ENCODE data around the gene TMCO4. TPM values are rescaled to one million over a fixed set of nuclear protein-coding genes. Genes with fewer than 3 reads are reported as not detected.
A peak's percentile ranks its signal among the peaks of the same experiment; 100 is the strongest.

Gene TMCO4
- total RNA-seq, 2 experiments from 2014 or later = 13.3 to 15.9 TPM

DNA sequence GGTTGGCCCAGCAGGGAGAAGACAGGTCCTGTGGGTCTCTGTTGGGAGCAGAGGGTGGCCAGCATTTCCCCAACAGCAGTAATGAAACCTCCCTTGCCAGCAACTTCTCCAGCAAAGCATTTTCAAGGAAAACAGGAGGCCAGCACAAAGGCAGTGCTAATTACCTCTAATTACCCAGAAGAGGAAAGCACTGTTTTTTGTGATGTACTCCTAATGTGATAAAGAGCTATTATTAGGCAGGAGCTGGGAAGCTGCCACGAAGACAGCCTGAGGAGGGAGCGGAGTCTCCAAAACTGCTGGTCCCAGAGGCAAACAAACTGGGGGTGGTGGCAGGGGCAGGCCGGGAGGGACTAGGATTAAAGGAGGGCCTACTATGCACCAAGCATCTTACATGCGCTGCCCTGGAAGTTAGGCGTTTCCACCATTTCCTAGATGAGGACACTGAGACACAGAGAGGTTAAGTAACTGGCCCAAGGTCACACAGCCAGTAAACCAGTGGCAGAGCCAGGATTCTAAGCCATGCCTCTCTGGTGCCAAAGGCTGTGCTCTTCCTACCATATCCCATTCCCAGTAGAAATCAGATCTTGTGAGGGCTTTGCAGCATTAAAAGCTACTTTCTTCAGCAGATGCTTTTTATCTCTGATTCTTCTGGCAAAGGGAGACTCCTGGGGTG, 110.5 kb downstream of the TMCO4 start:
- peak overlapping the region; percentile 82 for H3K27ac Mint-ChIP-seq
- POLR2A ChIA-PET = no interaction called here

DNA sequence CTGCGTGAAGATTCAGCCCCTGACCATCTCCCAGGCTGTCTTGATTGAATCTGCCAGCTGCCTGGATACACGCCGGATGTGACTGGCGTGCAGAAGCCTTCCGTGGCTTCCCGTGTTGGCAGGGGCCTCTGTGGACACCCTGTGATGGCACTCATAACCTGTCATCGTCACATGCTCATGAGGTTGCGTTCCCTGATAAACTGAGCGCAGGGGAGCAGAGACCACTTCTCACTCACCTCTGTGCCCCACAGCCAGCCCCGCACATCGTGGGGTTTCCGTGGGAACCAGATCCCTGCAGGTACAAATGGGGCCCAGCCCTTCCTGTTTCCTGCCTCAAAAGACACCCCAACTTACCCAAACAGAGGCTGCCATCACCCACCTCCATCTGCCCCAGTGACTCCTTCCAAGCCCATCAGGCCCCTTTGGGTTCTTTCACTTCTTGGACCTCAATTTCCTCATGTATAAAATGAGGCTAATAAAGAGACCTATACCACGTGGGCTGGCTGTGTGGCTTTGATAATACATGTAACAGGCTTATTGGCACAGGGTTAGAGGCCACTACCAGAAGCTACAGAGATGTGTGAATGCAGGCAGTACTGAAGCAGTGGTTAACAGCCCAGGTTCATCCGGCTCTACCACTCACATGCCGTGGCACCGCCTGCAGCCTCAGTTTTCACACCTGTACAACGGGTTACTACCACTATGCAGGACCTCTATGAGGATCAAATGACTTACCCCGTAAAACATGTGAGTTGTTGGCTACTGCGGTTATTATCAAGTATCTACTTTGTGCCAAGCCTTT, 111.5 kb downstream of the TMCO4 start:
- H3K27ac Mint-ChIP-seq = peak overlapping the region; percentile 82

More for the DNA sequence above, 110.5 kb downstream of the TMCO4 start:
- Mint-ChIP-seq H3K4me1 (peaks cover 24% of the 10 kb centered on the region), H3K9me3 (peaks cover 16% of the 10 kb centered on the region), H3K36me3 (ENCODE audit: low read depth) (peaks cover 41% of the 10 kb centered on the region), H3K27me3 (no peaks in the 10 kb centered on the region), H3K4me3 (no peak overlapping the region)
- CTCF ChIA-PET = interaction anchor here (1.1 to 2.7 kb wide), 2 partner anchors 16 to 27 kb away, joined by 4 to 11 read pairs; no protein-coding TSS in a partner anchor
- no peak for DNase-seq

DNA sequence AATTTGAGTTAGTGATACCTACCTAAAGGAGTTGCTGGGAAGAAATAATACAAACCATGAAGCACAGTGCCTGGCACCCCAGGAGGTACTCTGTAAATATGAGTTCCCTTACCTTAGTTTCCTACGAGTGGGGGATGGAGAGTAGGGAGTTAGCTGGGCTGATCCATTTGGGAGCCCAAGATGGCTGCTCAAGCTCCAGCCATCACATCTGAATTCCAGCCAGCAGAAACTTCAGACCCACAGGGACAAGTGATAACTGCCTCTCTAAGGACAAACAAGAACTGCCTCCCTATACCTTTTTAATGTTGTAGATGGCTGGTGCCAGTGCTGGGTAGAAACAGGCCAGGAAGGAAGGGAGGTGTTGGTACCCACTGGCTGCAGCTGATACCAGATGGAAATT, 112.3 kb downstream of the TMCO4 start:
- H3K4me3 Mint-ChIP-seq = no peak overlapping the region
- peaks cover 24% of the 10 kb centered on the region for H3K4me1 Mint-ChIP-seq
- H3K36me3 Mint-ChIP-seq (ENCODE audit: low read depth) = peaks cover 41% of the 10 kb centered on the region
- H3K27me3 Mint-ChIP-seq = no peaks in the 10 kb centered on the region
- DNase-seq = no peak
- peaks cover 16% of the 10 kb centered on the region for H3K9me3 Mint-ChIP-seq
- peak overlapping the region; percentile 82 for H3K27ac Mint-ChIP-seq
- CTCF ChIA-PET = interaction anchor here (0.5 to 1.8 kb wide), 3 partner anchors 10 to 104 kb away, joined by 3 to 7 read pairs (median 4); no protein-coding TSS in a partner anchor
- POLR2A ChIA-PET = no interaction called here

More for the DNA sequence above, 111.5 kb downstream of the TMCO4 start:
- H3K36me3 Mint-ChIP-seq (ENCODE audit: low read depth) = peaks cover 41% of the 10 kb centered on the region
- peaks cover 16% of the 10 kb centered on the region for H3K9me3 Mint-ChIP-seq
- H3K27me3 Mint-ChIP-seq = no peaks in the 10 kb centered on the region
- CTCF ChIA-PET = interaction anchor here (0.5 to 1.8 kb wide), 2 partner anchors 16 to 105 kb away, joined by 4 to 7 read pairs; no protein-coding TSS in a partner anchor
- H3K4me3 Mint-ChIP-seq = no peak overlapping the region
- H3K4me1 Mint-ChIP-seq = peaks cover 24% of the 10 kb centered on the region
- DNase-seq = peak; percentile 34
- POLR2A ChIA-PET = no interaction called here

DNA sequence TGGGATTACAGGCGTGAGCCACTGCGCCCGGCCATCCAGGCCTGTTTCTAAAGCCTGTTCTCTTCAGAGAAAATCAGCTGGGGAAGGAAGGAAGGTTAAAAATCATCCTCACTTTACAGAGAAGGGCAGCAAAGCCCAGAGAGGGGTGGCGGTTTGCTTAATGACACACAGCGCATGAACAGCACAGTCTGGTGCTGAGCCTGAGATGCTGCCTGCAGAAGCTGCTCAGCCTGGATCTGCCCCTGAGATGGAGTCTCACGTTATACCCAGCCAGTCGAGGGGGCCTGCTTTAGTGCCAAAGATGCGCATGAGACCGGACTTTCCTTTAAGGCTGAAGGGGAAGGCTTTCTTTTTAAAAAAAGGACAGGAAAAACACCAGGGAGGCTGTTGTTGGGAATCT, 113.7 kb downstream of the TMCO4 start:
- H3K36me3 Mint-ChIP-seq (ENCODE audit: low read depth) = peaks cover 31% of the 10 kb centered on the region
- H3K9me3 Mint-ChIP-seq = peaks cover 11% of the 10 kb centered on the region
- no peak for DNase-seq
- H3K4me3 Mint-ChIP-seq = no peak overlapping the region
- POLR2A ChIA-PET = no interaction called here
- no peak overlapping the region for H3K27ac Mint-ChIP-seq
- H3K4me1 Mint-ChIP-seq = peaks cover 24% of the 10 kb centered on the region
- no peaks in the 10 kb centered on the region for H3K27me3 Mint-ChIP-seq
- CTCF ChIA-PET = interaction anchor here (0.6 to 1.5 kb wide), 4 partner anchors 8 to 411 kb away, joined by 3 read pairs; no protein-coding TSS in a partner anchor

DNA sequence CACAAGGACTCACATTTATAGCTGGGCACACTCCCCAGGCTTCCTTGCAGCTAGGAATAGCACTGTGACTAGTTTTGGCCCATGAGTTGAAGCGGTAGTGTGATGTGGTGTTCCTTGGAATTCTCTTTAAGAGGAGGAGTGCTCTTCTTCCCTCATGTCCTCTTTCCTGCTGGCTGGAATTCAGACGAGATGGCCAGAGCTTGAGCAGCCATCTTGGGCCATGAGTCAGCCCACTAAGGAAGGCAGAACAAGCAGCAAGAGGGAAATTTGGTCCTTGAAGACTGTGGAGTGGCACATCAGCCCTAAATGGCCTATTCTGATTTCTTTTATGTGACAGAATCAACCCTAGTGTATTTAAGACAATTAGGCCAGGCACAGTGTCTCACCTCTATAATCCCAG, 115.0 kb downstream of the TMCO4 start:
- no peak for DNase-seq
- peaks cover 22% of the 10 kb centered on the region for H3K4me1 Mint-ChIP-seq
- peaks cover 8% of the 10 kb centered on the region for H3K9me3 Mint-ChIP-seq
- ChIA-PET CTCF (interaction anchor here (1.0 to 1.2 kb wide), 2 partner anchors 10 to 20 kb away, joined by 3 read pairs; no protein-coding TSS in a partner anchor), POLR2A (interaction anchor here (0.6 kb wide), 1 partner anchor 1122 kb away, joined by 3 read pairs; no protein-coding TSS in a partner anchor)
- no peak overlapping the region for H3K4me3 Mint-ChIP-seq
- no peak overlapping the region for H3K27ac Mint-ChIP-seq
- H3K27me3 Mint-ChIP-seq = no peaks in the 10 kb centered on the region
- H3K36me3 Mint-ChIP-seq (ENCODE audit: low read depth) = peaks cover 19% of the 10 kb centered on the region

DNA sequence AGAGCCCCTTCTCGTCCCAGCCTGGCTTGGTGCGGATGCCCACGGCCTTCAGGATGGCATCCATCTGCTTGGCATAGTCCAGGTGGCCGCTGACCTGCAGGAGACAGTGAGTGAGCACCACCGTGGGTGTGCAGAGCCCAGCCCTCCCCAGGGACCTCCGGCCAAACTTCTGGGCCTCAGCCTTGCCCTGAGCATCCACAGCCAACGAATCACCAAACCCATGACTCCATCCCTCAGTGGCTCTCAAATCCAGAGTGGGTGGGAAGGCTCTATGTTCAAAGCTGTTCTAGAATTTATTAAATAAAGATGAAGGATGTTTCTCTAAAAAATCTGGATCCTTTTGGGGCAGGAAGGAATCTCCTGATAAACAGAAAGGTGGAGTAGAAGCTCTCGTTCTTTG, 116.4 kb downstream of the TMCO4 start:
- no peak overlapping the region for H3K27ac Mint-ChIP-seq
- CTCF ChIA-PET = interaction anchor here (0.6 to 1.3 kb wide), 4 partner anchors 17 to 699 kb away, joined by 3 read pairs; no protein-coding TSS in a partner anchor

DNA sequence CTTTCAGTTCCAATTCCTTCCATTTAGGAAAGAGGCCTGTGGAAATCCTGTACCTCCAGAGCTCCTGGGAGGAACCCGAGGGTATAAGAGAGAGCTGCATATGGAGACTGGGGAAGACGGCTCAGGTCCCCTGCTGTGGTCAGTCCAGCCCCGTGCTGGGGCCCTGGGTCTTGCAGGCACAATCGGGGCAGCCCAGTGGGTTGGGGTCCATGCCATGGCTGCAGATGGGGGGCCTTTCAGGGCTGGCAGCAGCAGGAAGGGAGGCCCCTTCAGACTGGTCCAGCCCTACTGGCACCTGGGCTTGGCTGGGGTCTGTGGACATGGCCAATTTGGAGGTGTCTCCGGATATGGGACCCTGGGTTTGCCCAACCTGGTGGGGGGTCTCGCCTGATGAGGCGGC, 116.8 kb downstream of the TMCO4 start:
- DNase-seq = no peak
- Mint-ChIP-seq H3K4me3 (no peak overlapping the region), H3K9me3 (peaks cover 6% of the 10 kb centered on the region), H3K4me1 (peaks cover 8% of the 10 kb centered on the region), H3K27me3 (no peaks in the 10 kb centered on the region), H3K36me3 (ENCODE audit: low read depth) (peaks cover 8% of the 10 kb centered on the region), H3K27ac (no peak overlapping the region)
- ChIA-PET POLR2A (no interaction called here), CTCF (interaction anchor here (0.6 to 1.3 kb wide), 4 partner anchors 21 to 699 kb away, joined by 3 read pairs; no protein-coding TSS in a partner anchor)

More for the DNA sequence above, 116.4 kb downstream of the TMCO4 start:
- Mint-ChIP-seq H3K4me1 (peaks cover 12% of the 10 kb centered on the region), H3K36me3 (ENCODE audit: low read depth) (peaks cover 13% of the 10 kb centered on the region), H3K4me3 (no peak overlapping the region), H3K9me3 (peaks cover 6% of the 10 kb centered on the region), H3K27me3 (no peaks in the 10 kb centered on the region)
- POLR2A ChIA-PET = no interaction called here
- no peak for DNase-seq

DNA sequence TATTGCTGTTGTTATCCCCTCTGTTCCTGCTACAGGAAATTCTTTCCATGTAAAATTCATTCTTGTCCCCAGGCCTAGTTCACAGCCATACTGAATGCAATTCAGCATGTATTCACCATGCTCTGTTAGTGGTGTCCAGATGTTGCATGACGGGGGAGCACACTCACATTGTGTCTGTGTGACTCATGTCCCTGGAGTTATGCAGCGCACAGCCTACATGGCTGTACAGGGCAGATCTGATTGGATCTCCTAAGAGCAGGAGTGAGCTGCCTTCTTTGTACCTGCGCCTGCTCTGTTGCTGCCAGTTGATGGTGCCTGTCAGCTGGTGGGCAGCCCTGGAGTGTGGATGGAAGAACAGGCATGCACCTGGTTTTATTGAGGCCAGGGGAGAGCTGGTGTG, 117.5 kb downstream of the TMCO4 start:
- Mint-ChIP-seq H3K4me1 (peaks cover 2% of the 10 kb centered on the region), H3K9me3 (peaks cover 2% of the 10 kb centered on the region), H3K36me3 (ENCODE audit: low read depth) (peaks cover 3% of the 10 kb centered on the region), H3K27me3 (no peaks in the 10 kb centered on the region), H3K4me3 (no peak overlapping the region), H3K27ac (no peak overlapping the region)
- DNase-seq = no peak
- ChIA-PET CTCF (interaction anchor here (0.7 to 1.3 kb wide), 3 partner anchors 8 to 259 kb away, joined by 3 to 4 read pairs (median 3); no protein-coding TSS in a partner anchor), POLR2A (no interaction called here)

DNA sequence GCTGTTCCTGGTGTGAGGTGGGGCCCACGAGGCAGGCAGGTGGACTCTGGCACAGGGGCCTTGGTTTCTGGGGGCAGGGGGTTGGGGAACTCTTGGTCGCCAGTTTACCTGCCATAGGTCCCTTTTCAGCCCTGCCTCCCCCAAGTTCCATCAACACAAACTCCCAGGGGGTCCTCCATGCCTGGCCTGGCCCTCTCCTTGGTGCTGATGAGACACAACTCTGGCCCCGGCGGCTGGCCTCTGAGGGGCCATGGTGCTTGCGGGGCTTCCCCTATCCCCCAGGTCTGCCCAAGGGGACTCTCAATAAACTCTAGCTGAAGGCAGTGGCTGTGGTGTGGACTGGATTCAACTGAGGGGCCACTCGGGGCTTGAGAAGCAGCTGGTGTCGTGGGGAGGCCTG, 119.1 kb downstream of the TMCO4 start:
- H3K36me3 Mint-ChIP-seq (ENCODE audit: low read depth) = no peaks in the 10 kb centered on the region
- POLR2A ChIA-PET = no interaction called here

DNA sequence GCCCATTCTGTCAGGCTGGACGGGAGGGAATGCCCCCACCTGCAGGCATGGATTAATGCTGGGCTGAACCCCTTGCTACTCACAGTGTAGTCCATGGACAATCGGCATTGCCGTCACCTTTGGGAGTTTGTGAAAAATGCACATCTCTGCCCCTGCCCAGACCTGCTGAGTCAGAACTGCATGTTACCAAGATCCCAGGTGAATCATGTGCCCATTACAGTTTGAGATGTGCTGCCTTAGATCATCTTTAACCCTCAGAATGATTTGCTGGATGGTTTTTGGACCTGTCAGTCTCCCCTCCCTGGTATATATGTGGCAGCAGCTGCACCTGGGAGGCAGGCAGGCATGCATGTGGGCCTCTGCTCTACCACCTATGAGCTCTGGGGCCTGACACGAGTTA, 120.0 kb downstream of the TMCO4 start:
- Mint-ChIP-seq H3K4me1 (no peaks in the 10 kb centered on the region), H3K9me3 (no peaks in the 10 kb centered on the region), H3K36me3 (ENCODE audit: low read depth) (no peaks in the 10 kb centered on the region), H3K27me3 (no peaks in the 10 kb centered on the region), H3K4me3 (no peak overlapping the region), H3K27ac (no peak overlapping the region)
- ChIA-PET POLR2A (no interaction called here), CTCF (interaction anchor here (1.2 kb wide), 1 partner anchor 9 kb away, joined by 3 read pairs; no protein-coding TSS in a partner anchor)
- no peak for DNase-seq

More for the DNA sequence above, 119.1 kb downstream of the TMCO4 start:
- H3K9me3 Mint-ChIP-seq = no peaks in the 10 kb centered on the region
- CTCF ChIA-PET = interaction anchor here (0.6 to 1.2 kb wide), 4 partner anchors 10 to 331 kb away, joined by 3 read pairs; no protein-coding TSS in a partner anchor
- H3K27ac Mint-ChIP-seq = no peak overlapping the region
- no peaks in the 10 kb centered on the region for H3K27me3 Mint-ChIP-seq
- no peak overlapping the region for H3K4me3 Mint-ChIP-seq
- H3K4me1 Mint-ChIP-seq = no peaks in the 10 kb centered on the region
- no peak for DNase-seq

DNA sequence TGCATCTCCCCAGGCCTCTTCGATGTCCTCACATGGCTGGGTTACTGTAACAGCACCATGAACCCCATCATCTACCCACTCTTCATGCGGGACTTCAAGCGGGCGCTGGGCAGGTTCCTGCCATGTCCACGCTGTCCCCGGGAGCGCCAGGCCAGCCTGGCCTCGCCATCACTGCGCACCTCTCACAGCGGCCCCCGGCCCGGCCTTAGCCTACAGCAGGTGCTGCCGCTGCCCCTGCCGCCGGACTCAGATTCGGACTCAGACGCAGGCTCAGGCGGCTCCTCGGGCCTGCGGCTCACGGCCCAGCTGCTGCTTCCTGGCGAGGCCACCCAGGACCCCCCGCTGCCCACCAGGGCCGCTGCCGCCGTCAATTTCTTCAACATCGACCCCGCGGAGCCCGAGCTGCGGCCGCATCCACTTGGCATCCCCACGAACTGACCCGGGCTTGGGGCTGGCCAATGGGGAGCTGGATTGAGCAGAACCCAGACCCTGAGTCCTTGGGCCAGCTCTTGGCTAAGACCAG, 120.7 kb downstream of the TMCO4 start:
- Mint-ChIP-seq H3K4me1 (no peaks in the 10 kb centered on the region), H3K27ac (no peak overlapping the region), H3K36me3 (ENCODE audit: low read depth) (no peaks in the 10 kb centered on the region), H3K9me3 (no peaks in the 10 kb centered on the region), H3K27me3 (no peaks in the 10 kb centered on the region), H3K4me3 (no peak overlapping the region)
- CTCF ChIA-PET = no interaction called here
- POLR2A ChIA-PET = no interaction called here
- no peak for DNase-seq

DNA sequence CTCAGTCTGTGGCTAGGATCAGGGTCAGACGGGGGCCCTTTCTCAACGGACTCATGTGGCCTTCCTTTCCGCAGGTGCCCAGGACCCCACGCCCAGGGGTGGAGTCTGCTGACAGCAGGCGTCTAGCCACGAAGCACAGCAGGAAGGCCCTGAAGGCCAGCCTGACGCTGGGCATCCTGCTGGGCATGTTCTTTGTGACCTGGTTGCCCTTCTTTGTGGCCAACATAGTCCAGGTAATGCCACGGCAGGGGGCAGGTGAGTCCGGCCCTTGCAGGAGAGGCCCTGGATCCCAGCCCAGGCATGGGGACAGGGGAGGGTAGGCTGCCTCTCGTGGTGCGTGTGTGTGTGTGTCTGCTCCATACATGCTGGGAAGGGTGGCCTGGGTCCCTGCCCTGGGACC, 121.2 kb downstream of the TMCO4 start:
- CTCF ChIA-PET = interaction anchor here (0.6 kb wide), 1 partner anchor 8 kb away, joined by 3 read pairs; no protein-coding TSS in a partner anchor
- no peak for DNase-seq

More for the DNA sequence above, 121.2 kb downstream of the TMCO4 start:
- Mint-ChIP-seq H3K27me3 (no peaks in the 10 kb centered on the region), H3K27ac (no peak overlapping the region), H3K4me1 (no peaks in the 10 kb centered on the region), H3K36me3 (ENCODE audit: low read depth) (no peaks in the 10 kb centered on the region), H3K4me3 (no peak overlapping the region), H3K9me3 (no peaks in the 10 kb centered on the region)
- POLR2A ChIA-PET = no interaction called here

All from activated CD4-positive, alpha-beta T cell treated with anti-CD3 and anti-CD28 coated beads, Interleukin-2, amount 10 ng/mL, durations not matched to agents 7 days and 5 days (primary cell).